MM.1S (cell line): ENCODE data around the gene GPR137.
A peak's percentile ranks its signal among the peaks of the same experiment; 100 is the strongest.
"Not testable (repeated sequence)": the region's sequence is repeated elsewhere in the genome, so short reads cannot be mapped to it uniquely, and the experiment has no call there.

Experiments used
- DNase-seq: peaks from one replicate; pipeline ENCODE4 v3.0.0-alpha.2; 2015
- H2AFZ ChIP-seq: fragments of 300-600 bp; sonication (generic); 2 replicates; pipeline ENCODE4 v1.6.0; 2016; ENCODE audit warnings: antibody characterized with exemption, low read length
- H3F3A ChIP-seq: fragments of 300-600 bp; sonication (generic); 2 replicates; pipeline ENCODE4 v1.6.1; 2016; ENCODE audit warnings: mild to moderate bottlenecking, antibody characterized with exemption, low read length, moderate library complexity, mixed read lengths; ENCODE audit not compliant: insufficient read depth
- H3K27ac ChIP-seq: fragments of 300-600 bp; sonication (generic); 2 replicates; pipeline ENCODE4 v1.5.1; 2016; ENCODE audit warnings: mild to moderate bottlenecking, low read length
- H3K27me3 ChIP-seq: fragments of 300-600 bp; sonication (generic); replicated peaks from 2 replicates; pipeline ENCODE4 v1.6.0; 2016; ENCODE audit warnings: low read length; ENCODE audit not compliant: insufficient read depth
- H3K36me3 ChIP-seq: fragments of 300-600 bp; sonication (generic); replicated peaks from 2 replicates; pipeline ENCODE4 v1.6.1; 2016; ENCODE audit warnings: mild to moderate bottlenecking, low read length, mixed read lengths; ENCODE audit not compliant: insufficient read depth
- H3K4me1 ChIP-seq: fragments of 300-600 bp; sonication (generic); 2 replicates; pipeline ENCODE4 v1.6.1; 2016; ENCODE audit warnings: low read length, mixed read lengths
- H3K4me2 ChIP-seq: fragments of 300-600 bp; sonication (generic); 2 replicates; pipeline ENCODE4 v1.6.0; 2016; ENCODE audit warnings: low read depth, low read length
- H3K4me3 ChIP-seq: fragments of 300-600 bp; sonication (generic); 2 replicates; pipeline ENCODE4 v1.5.1; 2016; ENCODE audit warnings: low read length, mixed read lengths
- H3K79me2 ChIP-seq: fragments of 300-600 bp; sonication (generic); 2 replicates; pipeline ENCODE4 v1.6.1; 2016; ENCODE audit warnings: mixed run types, low read length, mixed read lengths
- H3K9ac ChIP-seq: fragments of 300-600 bp; sonication (generic); 2 replicates; pipeline ENCODE4 v1.6.1; 2016; ENCODE audit warnings: low read length, mixed read lengths
- H3K9me2 ChIP-seq: fragments of 300-600 bp; sonication (generic); replicated peaks from 2 replicates; pipeline ENCODE4 v1.6.1; 2016; ENCODE audit warnings: mild to moderate bottlenecking, low read length, mixed read lengths; ENCODE audit not compliant: insufficient read depth
- H3K9me3 ChIP-seq: fragments of 300-600 bp; sonication (generic); replicated peaks from 2 replicates; pipeline ENCODE4 v1.6.1; 2016; ENCODE audit warnings: mild to moderate bottlenecking, low read length, mixed read lengths; ENCODE audit not compliant: insufficient read depth
- H4K20me1 ChIP-seq: fragments of 300-600 bp; sonication (generic); 2 replicates; pipeline ENCODE4 v1.6.1; 2016; ENCODE audit warnings: mild to moderate bottlenecking, low read length, moderate library complexity, mixed read lengths; ENCODE audit not compliant: insufficient read depth
- CTCF ChIP-seq: fragments of 300-600 bp; sonication (generic); IDR thresholded peaks from 2 replicates; pipeline ENCODE4 v1.5.1; 2016; ENCODE audit warnings: antibody characterized with exemption, low read length, mixed read lengths
- EZH2 ChIP-seq: fragments of 300-600 bp; sonication (generic); optimal IDR thresholded peaks from 2 replicates; pipeline ENCODE3; 2017; ENCODE audit warnings: low read depth, mild to moderate bottlenecking, antibody characterized with exemption, low read length, mixed read lengths
- EZH2phosphoT487 ChIP-seq: fragments of 300-600 bp; sonication (generic); IDR thresholded peaks from 2 replicates; pipeline ENCODE4 v1.6.1; 2018; ENCODE audit warnings: antibody characterized with exemption, low read length

Gene GPR137

GRCh38 chr11:64306876-64307622, 21.4 kb downstream of the GPR137 start:
- H3K27ac ChIP-seq = peak overlapping the region; percentile 59; the same call in 1 of the 2 replicates
- H3K4me2 ChIP-seq = peak overlapping the region; percentile 87
- H3K4me3 ChIP-seq = peak overlapping the region; percentile 83
- peaks cover 24% of the 10 kb centered on the region for H3F3A ChIP-seq
- H3K27me3 ChIP-seq = no peaks in the 10 kb centered on the region
- peak overlapping the region; percentile 77 for H3K9ac ChIP-seq
- H3K79me2 ChIP-seq = peaks cover 49% of the 10 kb centered on the region
- no peak overlapping the region for H2AFZ ChIP-seq
- H3K4me1 ChIP-seq = peaks cover 18% of the 10 kb centered on the region
- no peaks in the 10 kb centered on the region for H3K9me3 ChIP-seq
- no peak for DNase-seq
- no peaks in the 10 kb centered on the region for H3K36me3 ChIP-seq
- no peaks in the 10 kb centered on the region for H4K20me1 ChIP-seq
- no peak for TF ChIP-seq CTCF
- no peaks in the 10 kb centered on the region for H3K9me2 ChIP-seq

DNA sequence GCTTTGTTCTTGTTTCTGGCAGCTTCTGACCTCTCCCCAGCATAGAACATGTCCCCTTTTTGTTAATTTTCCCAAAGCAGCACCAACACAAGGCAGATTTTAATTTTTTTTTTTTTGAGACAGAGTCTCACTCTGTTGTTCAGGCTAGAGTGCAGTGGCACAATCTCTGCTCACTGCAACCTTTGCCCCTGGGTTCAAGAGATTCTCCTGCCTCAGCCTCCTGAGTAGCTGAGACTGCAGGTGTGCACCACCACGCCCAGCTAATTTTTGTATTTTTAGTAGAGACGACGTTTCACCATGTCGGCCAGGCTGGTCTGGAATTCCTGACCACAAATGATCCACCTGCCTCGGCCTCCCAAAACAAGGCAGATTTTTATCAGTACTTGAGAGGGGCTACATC, 22.1 kb downstream of the GPR137 start:
- H3F3A ChIP-seq = peaks cover 24% of the 10 kb centered on the region
- H3K9me2 ChIP-seq, H3K9ac ChIP-seq, H3K4me3 ChIP-seq, DNase-seq, H4K20me1 ChIP-seq, H3K27me3 ChIP-seq, H3K27ac ChIP-seq, H2AFZ ChIP-seq, H3K36me3 ChIP-seq, H3K4me2 ChIP-seq, H3K9me3 ChIP-seq: not testable (repeated sequence)
- peaks cover 55% of the 10 kb centered on the region for H3K79me2 ChIP-seq
- H3K4me1 ChIP-seq = peaks cover 18% of the 10 kb centered on the region

GRCh38 chr11:64312947-64313346, 27.3 kb downstream of the GPR137 start:
- H4K20me1 ChIP-seq = no peaks in the 10 kb centered on the region
- no peak overlapping the region for H3K4me2 ChIP-seq
- H3K27ac ChIP-seq = no peak overlapping the region
- no peaks in the 10 kb centered on the region for H3K4me1 ChIP-seq
- TF ChIP-seq CTCF (no peak), EZH2 (no peak), EZH2phosphoT487 (no peak)
- no peaks in the 10 kb centered on the region for H3K36me3 ChIP-seq
- no peaks in the 10 kb centered on the region for H3K27me3 ChIP-seq
- no peaks in the 10 kb centered on the region for H3K9me2 ChIP-seq
- peaks cover 72% of the 10 kb centered on the region for H3K79me2 ChIP-seq
- no peak overlapping the region for H3K4me3 ChIP-seq
- H3F3A ChIP-seq = peaks cover 29% of the 10 kb centered on the region
- no peak overlapping the region for H3K9ac ChIP-seq
- H2AFZ ChIP-seq = no peak overlapping the region
- no peaks in the 10 kb centered on the region for H3K9me3 ChIP-seq
- DNase-seq = no peak

DNA sequence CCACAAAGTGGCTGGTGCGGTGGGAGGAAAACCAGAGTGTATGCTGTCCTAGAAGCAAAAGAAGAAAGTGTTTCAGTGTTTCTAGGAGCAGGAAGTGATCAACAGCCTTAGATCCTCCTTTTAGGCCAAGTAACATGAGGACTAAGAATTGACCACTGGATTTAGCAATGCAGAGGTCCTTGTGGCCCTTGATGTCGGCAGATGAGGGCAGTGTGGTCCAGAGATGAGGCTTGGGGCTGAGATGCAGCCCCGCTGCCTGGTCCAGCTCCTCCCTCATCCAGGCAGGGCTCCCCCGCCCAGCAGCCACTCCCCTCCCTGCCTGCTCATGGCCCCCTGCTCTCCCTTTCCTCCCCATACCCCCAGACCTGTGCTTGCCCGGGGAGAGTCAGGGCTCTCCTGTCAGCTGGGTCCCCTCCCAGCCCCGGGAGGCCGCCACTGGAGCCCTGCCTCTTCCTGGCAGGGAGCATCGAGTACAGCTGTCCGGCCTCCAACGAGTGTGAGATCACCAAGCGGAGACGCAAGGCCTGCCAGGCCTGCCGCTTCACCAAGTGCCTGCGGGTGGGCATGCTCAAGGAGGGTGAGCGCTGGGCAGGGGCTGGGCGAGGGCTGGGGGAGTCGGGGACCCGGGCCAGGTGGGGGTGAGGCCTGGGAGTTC, 28.0 kb downstream of the GPR137 start:
- Histone ChIP-seq H4K20me1 (no peaks in the 10 kb centered on the region), H3K9me2 (no peaks in the 10 kb centered on the region), H3F3A (peaks cover 33% of the 10 kb centered on the region), H3K4me2 (no peak overlapping the region), H3K36me3 (no peaks in the 10 kb centered on the region), H3K9ac (no peak overlapping the region), H3K79me2 (peaks cover 70% of the 10 kb centered on the region), H3K27me3 (no peaks in the 10 kb centered on the region), H3K4me3 (no peak overlapping the region), H3K9me3 (no peaks in the 10 kb centered on the region), H3K27ac (no peak overlapping the region), H2AFZ (no peak overlapping the region), H3K4me1 (no peaks in the 10 kb centered on the region)
- no peak for TF ChIP-seq EZH2
- TF ChIP-seq EZH2phosphoT487 = no peak
- no peak for TF ChIP-seq CTCF
- DNase-seq = no peak
